ENCODE data around the gene GPR107.

The GPR107 gene

GRCh38 chr9:130112538-130113151, 58.9 kb downstream of the GPR107 start:
- no peak for DNase-seq

- DNase-seq = no peak
Measured at GRCh38 chr9:130114741-130115140, 61.0 kb downstream of the GPR107 start.

- DNase-seq = no peak
Measured at GRCh38 chr9:130116346-130116745, 62.6 kb downstream of the GPR107 start.

GRCh38 chr9:130117376-130117775, 63.7 kb downstream of the GPR107 start:
- DNase-seq = no peak

GRCh38 chr9:130117816-130118632, 64.3 kb downstream of the GPR107 start:
- no peak for DNase-seq

GRCh38 chr9:130118841-130119518, 65.3 kb downstream of the GPR107 start:
- DNase-seq = no peak

GRCh38 chr9:130119519-130120298, 66.0 kb downstream of the GPR107 start:
- no peak for DNase-seq

GRCh38 chr9:130120299-130120587, 66.5 kb downstream of the GPR107 start:
- DNase-seq = no peak

- DNase-seq = no peak
Measured at GRCh38 chr9:130120832-130121231, 67.1 kb downstream of the GPR107 start.

GRCh38 chr9:130122456-130122855, 68.8 kb downstream of the GPR107 start:
- no peak for DNase-seq

- DNase-seq = no peak
Measured at GRCh38 chr9:130124085-130124860, 70.6 kb downstream of the GPR107 start.

GRCh38 chr9:130126721-130127433, 73.2 kb downstream of the GPR107 start:
- DNase-seq = no peak

GRCh38 chr9:130128251-130128650, 74.5 kb downstream of the GPR107 start:
- DNase-seq = peak; percentile 77

- DNase-seq = peak; percentile 37
Measured at GRCh38 chr9:130128733-130129431, 75.2 kb downstream of the GPR107 start.

- peak; percentile 8 for DNase-seq
Measured at GRCh38 chr9:130129432-130130061, 75.8 kb downstream of the GPR107 start.

- no peak for DNase-seq
Measured at GRCh38 chr9:130132746-130133145, 79.0 kb downstream of the GPR107 start.

- no peak for DNase-seq
Measured at GRCh38 chr9:130137081-130137640, 83.5 kb downstream of the GPR107 start.

- DNase-seq = no peak
Measured at GRCh38 chr9:130137641-130138081, 84.0 kb downstream of the GPR107 start.

GRCh38 chr9:130138171-130138653, 84.5 kb downstream of the GPR107 start:
- no peak for DNase-seq

- DNase-seq = no peak
Measured at GRCh38 chr9:130138791-130139190, 85.1 kb downstream of the GPR107 start.

All from activated gamma-delta T cell treated with Interleukin-2 at 50 U/mL for 16 hours (primary cell).